Activated CD4-positive, alpha-beta T cell treated with anti-CD3 and anti-CD28 coated beads for 24 hours (primary cell): ENCODE measurements around the gene DTNBP1.
"Not testable (repeated sequence)": the region's sequence is repeated elsewhere in the genome, so short reads cannot be mapped to it uniquely, and the experiment has no call there.

Experiments used
- DNase-seq, 2 donors: peaks; one replicate each; pipeline ENCODE4 v3.0.0-alpha.2; 2020; ENCODE audit warnings: low read depth in 2 of 2

The DTNBP1 gene

GRCh38 chr6:15668918-15669317 lies 6.1 kb upstream of the DTNBP1 start:
- DNase-seq, result no peak

GRCh38 chr6:15666896-15667295 lies 4.1 kb upstream of the DTNBP1 start:
- DNase-seq, result not testable (repeated sequence)

GRCh38 chr6:15665237-15665636 lies 2.4 kb upstream of the DTNBP1 start:
- DNase-seq, result no peak

GRCh38 chr6:15663130-15663871 lies 473 bp upstream of the DTNBP1 start:
- DNase-seq, result no peak

GRCh38 chr6:15661853-15662325 lies 939 bp downstream of the DTNBP1 start:
- DNase-seq, result no peak

- DNase-seq, result no peak
These were observed 3.6 kb downstream of the DTNBP1 start for GRCh38 chr6:15659181-15659580.

GRCh38 chr6:15658181-15658744 lies 4.6 kb downstream of the DTNBP1 start:
- DNase-seq, result no peak

GRCh38 chr6:15657290-15657689 lies 5.5 kb downstream of the DTNBP1 start:
- DNase-seq, result no peak

- DNase-seq, result no peak
These were observed 6.7 kb downstream of the DTNBP1 start for GRCh38 chr6:15656145-15656544.

GRCh38 chr6:15654250-15654649 lies 8.6 kb downstream of the DTNBP1 start:
- DNase-seq, result no peak

- DNase-seq, result no peak
These were observed 9.2 kb downstream of the DTNBP1 start for GRCh38 chr6:15653581-15653980.

GRCh38 chr6:15650004-15650559 lies 12.7 kb downstream of the DTNBP1 start:
- not testable (repeated sequence) for DNase-seq

GRCh38 chr6:15644904-15645303 lies 17.9 kb downstream of the DTNBP1 start:
- no peak for DNase-seq

- DNase-seq, result no peak
These were observed 19.3 kb downstream of the DTNBP1 start for GRCh38 chr6:15643542-15643941.

- no peak for DNase-seq
These were observed 20.6 kb downstream of the DTNBP1 start for GRCh38 chr6:15642276-15642675.

GRCh38 chr6:15638373-15638772 lies 24.5 kb downstream of the DTNBP1 start:
- DNase-seq, result no peak

- no peak for DNase-seq
These were observed 31.4 kb downstream of the DTNBP1 start for GRCh38 chr6:15631432-15631831.

GRCh38 chr6:15630202-15630601 lies 32.6 kb downstream of the DTNBP1 start:
- no peak for DNase-seq

- DNase-seq, result no peak
These were observed 33.3 kb downstream of the DTNBP1 start for GRCh38 chr6:15629487-15629886.

- DNase-seq, result peak; percentile 34 to 40
These were observed 34.2 kb downstream of the DTNBP1 start for GRCh38 chr6:15628499-15629131.

GRCh38 chr6:15627821-15628220 lies 35.0 kb downstream of the DTNBP1 start:
- DNase-seq, result no peak

GRCh38 chr6:15626878-15627674 lies 35.8 kb downstream of the DTNBP1 start:
- no peak for DNase-seq
